OCI-LY3 (cell line): ENCODE measurements around the gene KRTAP19-6.

ENCODE experiments used
- CTCF ChIP-seq: fragments of 200-600, 300-600 bp; sonication (generic); IDR thresholded peaks from 2 replicates; pipeline ENCODE4 v1.5.1; 2014; ENCODE audit warnings: antibody characterized with exemption, low read length, low read depth
- EZH2phosphoT487 ChIP-seq: fragments of 200-600 bp; shearing (Covaris generic); IDR thresholded peaks from 2 replicates; pipeline ENCODE4 v1.6.1; 2018; ENCODE audit warnings: antibody characterized with exemption, mixed run types, low read depth

GRCh38 chr21:30541764-30542163 is at the start of gene KRTAP19-6:
- TF ChIP-seq CTCF (no peak), EZH2phosphoT487 (no peak)
